Prostate gland (tissue), 2 donors: ENCODE measurements around the gene MTFR1L.

Experiments used
- POLR2A ChIP-seq: fragments of 450-650 bp; IDR thresholded peaks from one replicate; pipeline ENCODE4 v1.6.1; 2016; ENCODE audit warnings: antibody characterized with exemption, mild to moderate bottlenecking
- TF ChIP-seq, protein P1 (sequence below), 4 experiments: fragments of 200-600 bp in 2 of 4; fragments of 450-650 bp in 2 of 4; sonication (generic) in 2 of 4; IDR thresholded peaks; 1 replicate in 3 of 4; 2 replicates in 1 of 4; pipeline ENCODE4 v1.5.1; 2016 to 2019; ENCODE audit warnings: antibody characterized with exemption in 4 of 4, mild to moderate bottlenecking in 2 of 4, moderate library complexity in 2 of 4

- TF ChIP-seq, protein P1, sequence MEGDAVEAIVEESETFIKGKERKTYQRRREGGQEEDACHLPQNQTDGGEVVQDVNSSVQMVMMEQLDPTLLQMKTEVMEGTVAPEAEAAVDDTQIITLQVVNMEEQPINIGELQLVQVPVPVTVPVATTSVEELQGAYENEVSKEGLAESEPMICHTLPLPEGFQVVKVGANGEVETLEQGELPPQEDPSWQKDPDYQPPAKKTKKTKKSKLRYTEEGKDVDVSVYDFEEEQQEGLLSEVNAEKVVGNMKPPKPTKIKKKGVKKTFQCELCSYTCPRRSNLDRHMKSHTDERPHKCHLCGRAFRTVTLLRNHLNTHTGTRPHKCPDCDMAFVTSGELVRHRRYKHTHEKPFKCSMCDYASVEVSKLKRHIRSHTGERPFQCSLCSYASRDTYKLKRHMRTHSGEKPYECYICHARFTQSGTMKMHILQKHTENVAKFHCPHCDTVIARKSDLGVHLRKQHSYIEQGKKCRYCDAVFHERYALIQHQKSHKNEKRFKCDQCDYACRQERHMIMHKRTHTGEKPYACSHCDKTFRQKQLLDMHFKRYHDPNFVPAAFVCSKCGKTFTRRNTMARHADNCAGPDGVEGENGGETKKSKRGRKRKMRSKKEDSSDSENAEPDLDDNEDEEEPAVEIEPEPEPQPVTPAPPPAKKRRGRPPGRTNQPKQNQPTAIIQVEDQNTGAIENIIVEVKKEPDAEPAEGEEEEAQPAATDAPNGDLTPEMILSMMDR (IDR thresholded peaks at IDR 0.05) = no peak
- no peak for TF ChIP-seq POLR2A
Measured at GRCh38 chr1:25772164-25772563, 47.6 kb upstream of the MTFR1L start.
